Raji (cell line): ENCODE data around the gene UBE3A.

Experiments
- POLR2A ChIP-seq: IDR thresholded peaks from 2 replicates; pipeline ENCODE4 v1.6.1; 2011; ENCODE audit warnings: low read depth, low read length, control low read depth; ENCODE audit not compliant: insufficient read depth

Gene UBE3A

DNA sequence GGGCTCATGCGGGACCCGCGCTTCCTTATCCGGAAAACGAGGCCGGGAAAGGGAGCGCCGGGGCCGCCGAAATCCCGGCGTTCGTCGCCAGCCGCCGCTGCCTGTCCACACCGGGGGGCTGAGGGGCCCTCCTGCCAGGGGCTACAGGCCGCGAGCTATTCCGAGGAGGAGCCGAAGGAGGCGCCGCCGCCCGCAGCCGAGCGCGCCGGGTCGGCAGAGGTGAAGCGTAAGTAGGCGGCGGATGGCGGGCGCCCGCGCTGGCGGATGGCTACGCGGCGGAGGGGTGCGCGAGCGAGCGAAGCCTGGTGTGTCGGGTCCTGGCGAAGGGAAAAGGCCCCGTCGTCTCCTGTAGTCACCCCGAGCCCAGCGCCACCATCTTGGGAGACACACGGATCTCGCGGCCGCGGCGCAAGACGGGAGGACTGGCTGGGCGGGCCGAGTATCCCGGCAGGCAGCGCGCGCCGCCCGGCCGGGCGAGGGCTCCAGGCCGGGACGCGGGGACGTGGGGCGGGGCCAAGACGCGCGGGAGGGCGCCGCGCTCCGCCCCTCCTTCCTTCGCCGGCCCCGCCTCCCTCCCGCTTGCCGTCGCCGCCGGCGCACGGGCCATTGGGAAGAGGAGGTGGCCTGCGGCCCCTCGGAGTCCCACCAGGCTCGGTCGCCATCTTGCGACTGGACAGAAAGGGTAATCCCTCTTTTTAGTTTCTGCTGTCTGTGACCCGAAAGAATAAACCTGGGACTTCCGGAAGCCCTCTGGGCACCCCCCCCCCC lies at the start of gene UBE3A:
Gene UBE3A, minus strand, starts transcription at position 424 of the 768 bp plus-strand sequence. CDS start 29,917 bp downstream, outside the sequence.
- peak; percentile 82 for TF ChIP-seq POLR2A

DNA sequence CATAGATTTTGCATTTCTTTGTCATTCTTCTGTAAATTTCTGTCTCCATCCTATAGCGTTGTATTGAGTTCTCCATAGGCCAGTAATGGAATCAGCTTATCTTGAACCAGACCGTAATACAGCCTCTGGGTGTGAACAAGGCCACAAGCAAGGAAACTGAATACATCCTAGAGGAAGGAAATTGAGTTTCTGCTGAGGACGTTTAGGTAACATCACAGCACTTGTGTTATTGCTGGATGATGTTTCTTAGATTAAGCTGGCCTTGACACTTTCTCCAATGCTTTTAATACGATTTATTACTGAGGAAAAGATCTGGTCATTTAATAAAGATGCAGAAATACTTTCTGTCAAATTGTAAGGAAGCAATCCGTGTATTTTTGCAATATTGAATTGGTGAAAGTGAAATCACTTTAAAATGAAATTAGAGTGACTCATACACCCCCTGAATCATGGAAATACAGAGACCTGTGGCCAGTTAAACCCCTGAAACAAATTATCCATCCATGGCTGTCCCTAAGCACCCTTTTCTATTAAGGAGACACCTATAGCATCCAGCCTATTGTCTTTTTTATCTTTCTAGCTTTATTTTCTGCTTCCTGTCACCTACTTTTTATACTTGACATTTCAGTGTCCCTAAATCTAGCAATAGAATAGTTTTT lies 48.5 kb upstream of the UBE3A start:
- TF ChIP-seq POLR2A: no peak

GRCh38 chr15:25486051-25486450 lies 47.2 kb upstream of the UBE3A start:
- no peak for TF ChIP-seq POLR2A

DNA sequence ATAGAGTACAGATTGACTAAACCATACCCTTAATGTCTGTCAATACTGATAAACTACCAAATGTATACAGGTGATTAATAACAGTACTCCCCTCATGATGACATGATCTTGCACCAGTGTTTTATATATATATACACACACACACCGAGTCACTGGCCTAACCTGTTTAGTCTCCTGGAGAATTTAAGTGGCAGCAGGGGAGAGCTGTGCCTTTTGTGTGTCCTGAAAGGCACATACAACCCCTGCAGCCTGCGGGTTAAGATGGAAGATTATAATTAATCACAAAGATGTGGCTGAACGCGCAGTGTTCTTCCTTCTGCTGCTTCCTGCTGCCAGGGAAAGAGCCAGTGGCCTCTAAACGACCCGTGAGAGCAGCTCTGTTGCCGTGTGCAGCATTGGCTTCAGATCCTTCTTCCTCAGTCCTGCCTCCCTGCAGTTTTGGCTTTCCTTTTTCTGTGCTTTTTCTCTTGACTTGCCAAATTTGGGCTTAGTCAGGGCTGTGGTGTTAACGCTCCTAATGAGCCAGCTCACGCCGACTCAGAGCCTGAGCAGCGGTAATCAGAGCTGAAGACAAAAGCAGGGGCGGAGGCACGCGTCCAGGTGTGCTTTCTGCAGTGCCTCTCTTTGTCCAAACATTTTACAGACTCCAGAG lies 42.5 kb upstream of the UBE3A start:
- no peak for TF ChIP-seq POLR2A

DNA sequence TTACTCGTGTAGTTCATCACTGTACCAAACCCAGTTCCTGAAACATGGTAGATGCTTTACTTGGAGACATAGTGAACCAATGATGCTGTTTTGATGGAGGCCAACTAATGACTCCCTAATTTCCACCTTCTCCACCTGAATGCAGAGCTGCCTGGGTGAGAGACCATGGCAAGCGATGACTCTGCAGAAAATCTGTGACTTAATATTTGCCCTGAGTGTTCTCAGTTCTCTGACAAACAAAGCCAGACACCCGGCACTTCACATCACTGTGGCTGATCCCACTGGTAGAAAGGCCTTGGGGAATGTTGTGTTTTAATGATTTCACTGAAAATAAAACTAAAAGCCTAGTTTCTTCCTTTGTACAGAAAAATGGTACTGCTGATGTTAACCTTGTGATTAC lies 39.5 kb upstream of the UBE3A start:
- no peak for TF ChIP-seq POLR2A

GRCh38 chr15:25477816-25478215 lies 39.0 kb upstream of the UBE3A start:
- no peak for TF ChIP-seq POLR2A

DNA sequence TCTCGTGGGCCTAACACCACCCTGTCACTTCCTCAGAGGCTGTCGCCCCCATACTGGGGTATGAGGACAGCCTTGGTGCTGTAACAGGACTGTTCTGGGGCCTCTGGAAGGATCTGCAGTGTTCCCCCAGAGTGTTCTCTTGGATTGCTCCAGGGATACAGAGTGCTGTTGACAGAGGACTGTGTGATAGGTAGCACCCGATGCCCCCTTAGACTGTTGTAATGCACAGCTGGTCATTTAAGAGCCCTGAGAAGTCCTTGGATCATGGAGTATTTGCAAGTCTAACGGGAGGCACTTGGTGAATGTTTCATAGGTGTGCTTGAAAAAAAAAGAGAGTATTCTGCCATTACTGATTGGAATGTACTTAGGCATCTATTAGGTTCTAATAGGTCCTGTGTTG lies 35.4 kb upstream of the UBE3A start:
- no peak for TF ChIP-seq POLR2A

GRCh38 chr15:25470230-25470629 lies 31.4 kb upstream of the UBE3A start:
- no peak for TF ChIP-seq POLR2A

DNA sequence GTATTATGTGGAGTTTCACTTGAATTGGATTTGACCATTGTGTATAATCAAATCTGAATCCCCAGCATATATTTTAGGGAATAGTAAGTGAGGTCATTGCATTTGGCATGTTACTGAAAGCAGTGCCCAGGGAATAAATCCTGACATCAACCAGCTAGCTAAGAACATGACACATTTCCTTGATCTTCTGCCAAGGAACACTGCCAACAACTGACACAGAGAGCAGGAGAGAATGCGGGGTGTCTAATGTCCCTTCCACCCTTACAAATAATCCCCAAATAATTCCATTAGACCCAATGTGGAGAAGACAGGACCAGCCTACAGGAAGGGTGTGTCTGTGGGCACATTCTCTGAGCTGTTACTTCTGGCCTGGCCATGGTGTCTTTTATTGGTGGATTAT lies 30.6 kb upstream of the UBE3A start:
- TF ChIP-seq POLR2A: no peak

GRCh38 chr15:25468611-25469010 lies 29.8 kb upstream of the UBE3A start:
- no peak for TF ChIP-seq POLR2A

DNA sequence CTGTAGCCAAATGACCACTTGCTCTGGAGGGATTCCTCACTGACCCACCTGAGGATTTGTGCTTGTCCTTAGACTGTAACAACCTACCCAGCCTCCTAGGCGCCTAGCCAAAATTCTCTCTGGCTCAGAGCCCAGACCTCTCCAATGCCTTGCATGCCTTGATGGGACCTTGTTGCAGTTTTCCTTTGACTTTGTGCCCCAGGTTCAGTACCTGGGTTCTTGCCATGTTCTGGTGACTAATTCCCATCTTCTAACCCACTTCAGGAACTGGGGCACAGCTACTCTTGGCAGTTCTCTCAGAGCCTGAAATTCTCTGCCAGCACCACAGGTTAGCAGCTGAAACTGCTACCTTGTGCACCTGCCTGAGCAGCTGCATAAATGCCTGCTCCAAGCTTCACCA lies 27.0 kb upstream of the UBE3A start:
- TF ChIP-seq POLR2A: no peak

- no peak for TF ChIP-seq POLR2A
These were observed 26.0 kb upstream of the UBE3A start for GRCh38 chr15:25464784-25465183.

DNA sequence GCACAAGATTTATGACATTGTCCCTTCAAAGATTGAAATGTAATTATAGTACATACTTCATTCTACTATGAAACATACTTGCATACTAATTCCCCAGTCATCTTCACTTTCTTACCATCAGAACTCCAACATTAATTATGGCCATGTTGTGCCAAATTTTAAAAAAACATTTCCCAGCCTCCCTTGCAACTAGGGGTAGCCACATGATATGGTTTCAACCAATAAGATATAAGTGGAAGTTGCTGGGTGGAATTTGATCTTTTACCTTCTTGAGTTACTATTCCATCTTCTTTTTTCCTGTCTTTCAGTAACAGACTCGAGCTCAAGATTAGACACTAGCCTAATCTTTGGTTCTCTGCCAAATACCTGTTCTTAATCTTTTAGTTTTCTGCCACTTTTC lies 25.6 kb upstream of the UBE3A start:
- TF ChIP-seq POLR2A: no peak

DNA sequence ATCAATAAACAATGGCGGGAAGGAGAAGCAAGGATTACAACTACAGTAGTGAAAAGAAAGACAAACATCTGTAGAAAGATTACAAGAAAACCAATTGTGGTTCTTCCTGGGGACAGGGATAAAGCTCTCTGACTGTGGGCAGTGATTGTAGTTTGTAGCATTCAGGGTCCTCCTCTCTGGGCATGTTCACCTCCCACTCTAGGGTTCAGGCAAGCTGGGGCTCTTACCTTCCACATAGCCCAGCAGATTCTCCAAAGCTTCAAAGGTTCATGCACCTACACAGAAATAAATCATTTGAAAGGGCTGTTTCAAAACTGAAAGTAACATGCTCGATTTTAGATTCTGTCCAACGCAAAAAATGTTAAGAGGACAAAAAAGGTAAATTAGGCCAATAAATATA lies 17.4 kb upstream of the UBE3A start:
- TF ChIP-seq POLR2A: no peak

- TF ChIP-seq POLR2A: no peak
These were observed 16.4 kb upstream of the UBE3A start for GRCh38 chr15:25455226-25455625.

GRCh38 chr15:25454771-25455170 lies 15.9 kb upstream of the UBE3A start:
- TF ChIP-seq POLR2A: no peak
